CD4-positive, alpha-beta T cell treated with Interleukin-17A for 4 hours (primary cell): ENCODE measurements around the gene RBBP4.

Source experiments
- DNase-seq: peaks from one replicate; pipeline ENCODE4 v3.0.0-alpha.2; 2020; ENCODE audit warnings: mixed read lengths

RBBP4 gene

GRCh38 chr1:32724678-32725614 is 73.9 kb downstream of the RBBP4 start:
- peak; percentile 31 for DNase-seq

- no peak for DNase-seq
These were observed 74.6 kb downstream of the RBBP4 start for GRCh38 chr1:32725615-32725982.

- no peak for DNase-seq
These were observed 76.9 kb downstream of the RBBP4 start for GRCh38 chr1:32727876-32728275.

DNA sequence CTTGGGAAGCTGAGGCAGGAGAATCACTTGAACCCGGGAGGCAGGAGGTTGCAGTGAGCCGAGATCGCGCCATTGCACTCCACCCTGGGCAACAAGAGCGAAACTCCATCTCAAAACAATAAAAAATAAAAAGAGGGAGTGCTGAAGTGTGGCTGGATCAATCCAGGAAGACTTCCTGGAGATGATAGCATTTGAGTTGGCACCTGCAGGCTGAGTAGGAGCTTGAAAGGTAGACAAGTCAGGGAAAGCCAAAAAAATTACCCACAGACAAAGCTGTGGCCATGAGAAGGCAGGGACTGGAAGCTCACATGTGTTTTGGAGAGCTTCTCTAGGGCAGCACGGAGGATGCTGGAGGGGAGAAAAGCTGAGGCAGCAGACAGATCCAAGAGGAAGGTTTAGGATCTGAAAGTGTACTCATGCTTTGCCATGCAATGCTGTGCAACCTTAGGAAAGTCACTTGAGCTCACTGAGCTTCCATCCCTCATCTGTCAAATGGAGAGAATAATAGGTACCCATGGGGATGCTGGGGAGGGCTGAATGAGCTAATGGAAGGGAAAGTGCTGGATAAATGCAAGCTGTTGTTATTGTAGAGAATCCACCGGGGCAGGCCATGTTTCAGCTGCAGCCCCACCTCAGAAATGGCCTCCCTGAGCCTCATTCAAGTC is 77.5 kb downstream of the RBBP4 start:
- DNase-seq, result no peak

- DNase-seq, result no peak
These were observed 78.4 kb downstream of the RBBP4 start for GRCh38 chr1:32729254-32730046.

GRCh38 chr1:32733582-32734321 is 82.7 kb downstream of the RBBP4 start:
- DNase-seq, result no peak
